HG03457 (cell line): ENCODE results near the gene TBX15.

Source experiments
- ATAC-seq: cut with Tn5 transposase; IDR thresholded peaks from one replicate; pipeline ENCODE4 v1.9.1; 2021; ENCODE audit warnings: moderate number of reproducible peaks; ENCODE audit not compliant: unreplicated experiment

The TBX15 gene

GRCh38 chr1:118988186-118989005, at the start of gene TBX15:
Gene TBX15, minus strand, starts transcription at chr1:118988343. Its CDS starts 548 bp downstream, at chr1:118987795.
- ATAC-seq = no peak

- ATAC-seq = no peak
Measured at GRCh38 chr1:119034359-119034758, 46.2 kb upstream of the TBX15 start.

- no peak for ATAC-seq
Measured at GRCh38 chr1:119032986-119033385, 44.8 kb upstream of the TBX15 start.

DNA sequence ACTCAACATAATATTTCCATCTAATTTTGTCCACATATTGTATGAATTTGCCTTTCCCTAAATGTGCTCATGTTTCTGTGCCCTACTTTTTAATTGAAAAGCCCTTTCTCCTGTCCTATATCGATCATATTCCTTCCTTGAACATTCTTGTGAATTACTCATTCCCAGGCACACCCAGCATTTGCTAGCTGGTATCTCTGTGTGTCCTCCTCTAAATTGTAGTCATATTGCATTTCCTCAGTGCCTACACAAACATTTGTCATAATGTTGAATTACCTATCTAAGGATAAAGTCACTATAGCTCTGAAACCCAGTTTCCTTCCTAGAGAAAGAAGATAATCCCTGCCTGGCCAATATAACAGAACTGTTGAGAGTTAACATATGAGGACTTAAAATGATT, 39.6 kb upstream of the TBX15 start:
- ATAC-seq = no peak

GRCh38 chr1:119026956-119027355, 38.8 kb upstream of the TBX15 start:
- no peak for ATAC-seq

GRCh38 chr1:119015547-119015946, 27.4 kb upstream of the TBX15 start:
- ATAC-seq = no peak

GRCh38 chr1:119012383-119012782, 24.2 kb upstream of the TBX15 start:
- ATAC-seq = no peak

GRCh38 chr1:119011706-119012105, 23.6 kb upstream of the TBX15 start:
- ATAC-seq = no peak

DNA sequence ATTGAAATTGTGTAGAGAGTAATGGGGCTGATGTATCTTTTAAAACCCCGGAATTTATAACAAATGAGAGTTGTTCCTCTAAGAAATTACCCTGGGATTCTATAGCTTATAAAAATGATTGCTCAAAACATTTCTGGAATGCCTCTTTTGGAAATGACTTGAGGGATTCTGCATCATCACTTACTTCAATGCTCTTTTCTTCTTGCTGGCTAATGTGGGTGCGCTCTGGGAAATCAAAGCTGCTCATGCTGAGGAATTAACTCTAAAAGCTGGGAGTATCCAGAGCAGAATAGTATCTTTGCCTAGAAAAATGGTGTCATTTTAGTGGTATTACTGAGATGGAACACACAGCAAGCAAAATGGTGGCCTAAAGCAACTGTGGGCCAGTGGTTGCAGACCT, 23.0 kb upstream of the TBX15 start:
- ATAC-seq = no peak

- ATAC-seq = no peak
Measured at GRCh38 chr1:119010201-119010600, 22.1 kb upstream of the TBX15 start.

DNA sequence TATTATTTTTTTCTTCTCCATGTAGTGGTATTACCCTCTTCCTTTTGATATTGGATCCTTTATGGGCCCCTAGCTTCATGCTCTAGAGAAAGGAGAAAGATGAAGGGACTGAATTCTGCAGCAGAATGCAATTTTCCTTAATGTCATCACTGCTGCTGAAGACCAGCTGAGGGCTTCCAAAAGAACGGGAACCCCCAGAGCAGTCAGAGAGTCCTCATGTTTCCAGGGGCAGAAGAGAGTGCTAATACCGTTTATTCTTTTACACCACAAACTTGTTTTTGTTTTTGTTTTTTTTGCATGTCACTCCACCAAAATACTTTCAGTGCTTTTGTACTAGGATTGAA, 21.1 kb upstream of the TBX15 start:
- ATAC-seq = no peak

GRCh38 chr1:119008483-119009311, 20.6 kb upstream of the TBX15 start:
- ATAC-seq = no peak

- ATAC-seq = no peak
Measured at GRCh38 chr1:119007670-119008482, 19.7 kb upstream of the TBX15 start.

DNA sequence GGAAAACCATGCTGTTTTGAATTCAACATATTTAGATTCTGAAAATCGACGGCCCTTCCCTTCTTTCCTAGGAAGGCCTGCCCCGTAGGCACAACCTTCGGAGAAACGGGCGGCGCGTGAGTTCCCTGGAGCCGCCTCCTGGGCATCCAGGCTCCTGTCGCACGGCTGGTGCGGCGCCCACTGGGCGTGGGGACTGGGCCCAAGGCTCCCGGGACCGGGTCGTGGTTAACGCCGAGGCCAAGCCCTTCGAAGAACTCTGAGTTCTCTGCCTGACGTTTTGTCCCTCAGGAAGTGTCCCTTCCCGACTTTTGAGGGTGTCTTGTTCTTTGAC, 19.2 kb upstream of the TBX15 start:
- ATAC-seq = no peak

DNA sequence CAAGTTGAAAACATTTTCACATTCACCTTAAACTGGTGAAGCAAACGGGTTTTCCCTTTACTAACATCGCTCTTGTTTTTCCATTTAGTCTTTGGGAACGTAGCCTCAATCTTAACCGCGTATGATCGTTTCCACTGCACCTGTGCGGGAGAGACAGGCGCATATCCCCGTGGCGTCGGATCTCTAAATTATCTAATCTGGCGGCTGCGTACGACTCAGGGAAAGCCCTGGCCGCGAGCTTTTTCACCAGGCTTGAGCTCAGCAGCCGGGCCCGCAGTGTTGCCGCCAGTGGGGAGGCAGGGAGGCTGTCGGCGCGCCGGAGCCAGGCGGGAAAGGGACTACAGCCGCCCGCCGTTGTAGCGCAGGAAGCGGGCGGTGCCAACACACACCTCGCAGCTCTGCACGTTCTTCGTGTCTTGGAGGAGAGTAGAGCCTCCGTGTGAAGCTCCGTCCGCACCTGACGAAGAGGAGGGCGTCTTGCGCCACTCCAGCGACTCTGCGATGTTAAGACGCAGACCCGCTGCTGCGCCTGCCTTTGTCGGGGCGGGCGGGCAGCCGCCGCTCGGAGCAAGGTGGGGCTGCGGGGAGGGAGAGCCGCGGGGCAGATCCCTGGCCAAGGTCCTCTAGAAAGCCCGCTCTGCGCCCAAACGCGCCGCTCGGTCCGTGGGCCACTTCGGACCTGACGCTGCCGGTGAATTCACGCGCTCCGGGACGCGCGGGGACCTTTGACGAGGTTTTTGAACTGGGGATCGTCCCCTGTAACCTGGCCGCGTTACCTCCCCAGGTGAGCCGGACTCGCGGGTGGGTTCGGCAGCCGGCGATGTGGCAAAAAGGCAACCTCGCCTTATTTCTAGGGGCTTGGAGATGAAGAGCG, 18.5 kb upstream of the TBX15 start:
- ATAC-seq = no peak

DNA sequence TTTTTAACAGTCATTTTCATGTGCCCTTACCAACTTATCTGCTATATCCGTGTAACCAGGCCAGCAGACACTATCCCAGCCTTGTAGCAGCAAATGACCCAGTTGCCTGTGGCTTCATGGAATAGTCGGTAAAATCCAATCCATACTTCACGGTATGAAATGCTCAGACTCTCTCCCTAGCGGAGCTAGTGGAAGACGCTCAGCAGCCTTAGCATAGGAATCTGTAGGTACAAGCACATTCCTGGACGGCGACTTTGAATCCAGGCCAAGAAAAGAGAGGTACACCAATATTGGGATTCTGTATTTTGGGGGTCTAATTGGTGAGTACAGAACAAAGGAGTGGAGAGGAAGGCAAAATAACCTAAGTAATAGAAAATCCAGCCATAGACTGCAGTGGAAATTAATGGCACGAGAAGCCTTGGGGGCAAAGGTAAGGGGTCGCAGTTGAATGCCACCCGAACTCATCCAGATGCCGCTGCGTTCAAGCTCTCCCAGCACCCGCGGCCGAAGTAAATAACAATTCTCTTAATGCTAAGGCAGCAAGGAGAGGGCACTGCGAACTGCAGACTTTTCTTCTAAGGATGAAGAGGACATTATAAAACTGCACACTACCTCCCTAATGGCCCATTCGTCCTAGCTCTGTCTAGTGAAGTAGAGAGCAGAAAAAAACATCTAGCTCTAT, 17.7 kb upstream of the TBX15 start:
- ATAC-seq = no peak

GRCh38 chr1:119004781-119005180, 16.6 kb upstream of the TBX15 start:
- ATAC-seq = no peak

DNA sequence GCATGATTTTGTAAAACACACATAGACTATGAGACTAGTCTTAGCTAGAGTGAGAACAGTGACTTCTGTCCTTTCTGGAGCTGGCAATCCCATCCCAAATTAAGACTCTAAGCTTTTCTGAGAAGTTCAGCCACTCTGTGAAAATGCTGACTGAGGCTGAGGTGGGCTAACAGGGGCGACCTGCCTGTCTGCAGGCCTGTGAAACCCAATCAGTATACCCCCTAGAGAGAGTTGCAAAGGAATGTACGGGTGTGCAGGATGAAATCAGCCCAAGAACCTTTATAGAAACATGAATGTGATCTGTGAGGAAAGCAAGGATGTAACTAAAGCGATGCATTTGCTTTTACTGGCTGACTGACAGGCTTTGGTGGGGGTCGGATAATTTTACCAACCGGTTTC, 16.0 kb upstream of the TBX15 start:
- no peak for ATAC-seq

DNA sequence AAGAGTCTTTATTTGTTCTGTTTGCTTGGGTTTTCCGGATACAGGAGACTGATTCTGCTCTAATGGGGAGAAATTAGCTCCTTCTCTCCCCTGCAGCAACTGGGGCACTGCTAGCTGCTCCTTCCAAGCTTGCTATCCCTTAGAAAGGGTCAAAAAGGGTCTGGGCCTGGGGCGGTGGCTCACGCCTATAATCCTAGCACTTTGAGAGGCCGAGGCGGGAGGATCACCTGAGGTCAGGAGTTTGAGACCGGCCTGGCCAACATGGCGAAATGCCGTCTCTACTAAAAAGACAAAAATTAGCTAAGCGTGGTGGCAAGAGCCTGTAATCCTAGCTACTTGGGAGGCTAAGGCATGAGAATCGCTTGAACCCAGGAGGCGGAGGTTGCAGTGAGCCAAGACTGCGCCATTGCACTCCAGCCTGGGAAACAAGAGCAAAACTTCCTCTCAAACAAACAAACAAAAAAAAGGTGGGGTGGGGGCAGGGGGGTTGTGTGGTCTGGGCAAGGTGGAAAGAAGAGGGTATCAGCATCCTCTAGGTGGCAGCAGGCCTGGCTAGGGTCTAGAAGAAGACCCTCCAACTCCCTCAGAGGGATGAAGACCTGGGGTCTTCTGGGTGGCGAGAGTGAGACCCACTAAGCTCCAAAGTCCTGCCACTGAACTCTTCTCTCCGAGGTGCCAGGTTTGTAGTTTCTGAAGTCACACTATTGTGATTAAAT, 15.4 kb upstream of the TBX15 start:
- no peak for ATAC-seq
